HepG2 (cell line): Measurements from ENCODE around the gene NYNRIN. TPM values are rescaled to one million over a fixed set of nuclear protein-coding genes. Genes with fewer than 3 reads are reported as not detected.

Experiments
- JUND ChIP-seq: sonication (generic); formaldehyde crosslinking; IDR thresholded peaks from 2 replicates; pipeline ENCODE4 v1.8.0; 2022; ENCODE audit warnings: mild to moderate bottlenecking, missing genetic modification reagents
- KMT2A ChIP-seq: sonication (generic); formaldehyde crosslinking; IDR thresholded peaks from 2 replicates; pipeline ENCODE4 v1.4.0; 2020; ENCODE audit warnings: missing genetic modification reagents
- NCOA5 ChIP-seq: sonication (generic); formaldehyde crosslinking; IDR thresholded peaks from 2 replicates; pipeline ENCODE4 v1.4.0; 2020; ENCODE audit warnings: missing genetic modification reagents
- RNF2 ChIP-seq: fragments of 450-650 bp; conservative IDR thresholded peaks from 2 replicates; pipeline ENCODE4 v1.6.1; 2016; ENCODE audit warnings: low read depth
- SALL2 ChIP-seq: sonication (generic); formaldehyde crosslinking; IDR thresholded peaks from 2 replicates; pipeline ENCODE4 v1.8.1; 2023; ENCODE audit warnings: mild to moderate bottlenecking, missing genetic modification reagents, inconsistent platforms
- SYNCRIP ChIP-seq: fragments of 200-400 bp; formaldehyde crosslinking; IDR thresholded peaks from 2 replicates; pipeline ENCODE4 v1.6.1; 2018; ENCODE audit warnings: mild to moderate bottlenecking, low read depth, low read length; ENCODE audit not compliant: insufficient read depth
- ZEB1 ChIP-seq: IDR thresholded peaks from 2 replicates; pipeline ENCODE4 v1.6.1; 2012; ENCODE audit warnings: mild to moderate bottlenecking, low read depth, inconsistent platforms; ENCODE audit not compliant: insufficient replicate concordance
- ZNF10 ChIP-seq: sonication (generic); formaldehyde crosslinking; IDR thresholded peaks from 2 replicates; pipeline ENCODE4 v1.4.0; 2020; ENCODE audit warnings: mild to moderate bottlenecking, low read depth, missing genetic modification reagents, borderline replicate concordance
- ZNF510 ChIP-seq: sonication (generic); formaldehyde crosslinking; IDR thresholded peaks from 2 replicates; pipeline ENCODE4 v1.4.0; 2020; ENCODE audit warnings: low read depth, mild to moderate bottlenecking, missing genetic modification reagents
- ZNF598 ChIP-seq: sonication (generic); formaldehyde crosslinking; IDR thresholded peaks from 2 replicates; pipeline ENCODE4 v1.5.1; 2020; ENCODE audit warnings: mild to moderate bottlenecking, missing genetic modification reagents, borderline replicate concordance
- ZNF891 ChIP-seq: sonication (generic); formaldehyde crosslinking; IDR thresholded peaks from 2 replicates; pipeline ENCODE4 v1.5.0; 2020; ENCODE audit warnings: mild to moderate bottlenecking, missing genetic modification reagents
- polyA plus RNA-seq, 8 experiments: library from polyadenylated mRNA; depleted of rRNA in 3 of 8; stranded (reverse) in 7 of 8; unstranded in 1 of 8; fragments of >200 nt; fragmentation: Illumina TruSeq in 4 of 8; extraction: Trizol in 4 of 8; gene quantifications; 2 replicates each; pipeline versions ENCODE4 v1.2.1 to v1.2.3, GENCODE V29; 2011 to 2016; ENCODE audit warnings: low read depth in 4 of 8, missing spikeins in 1 of 8, mixed read lengths in 1 of 8; ENCODE audit not compliant: insufficient read depth in 1 of 8
- total RNA-seq, 5 experiments: library from RNA; depleted of rRNA; stranded (reverse); fragments of >200 nt; fragmentation: Illumina TruSeq; extraction: Trizol; gene quantifications; 2 replicates each; pipeline ENCODE4 v1.2.3, GENCODE V29; 2016; ENCODE audit warnings: low read depth in 1 of 5
- TF ChIP-seq, protein P1 (sequence below): sonication (generic); formaldehyde crosslinking; IDR thresholded peaks from 2 replicates; pipeline ENCODE4 v1.4.0; 2020; ENCODE audit warnings: missing genetic modification reagents
- TF ChIP-seq, protein P2 (sequence below): sonication (generic); formaldehyde crosslinking; IDR thresholded peaks from 2 replicates; pipeline ENCODE4 v1.4.0; 2020; ENCODE audit warnings: missing genetic modification reagents
- TF ChIP-seq, protein P3 (sequence below): sonication (generic); formaldehyde crosslinking; conservative IDR thresholded peaks from 2 replicates; pipeline ENCODE4 v1.8.1; 2023; ENCODE audit warnings: missing genetic modification reagents
- TF ChIP-seq, protein P4 (sequence below): sonication (generic); formaldehyde crosslinking; IDR thresholded peaks from 2 replicates; pipeline ENCODE4 v1.8.1; 2023; ENCODE audit warnings: mild to moderate bottlenecking, missing genetic modification reagents

The NYNRIN gene
- total and polyA plus RNA-seq, 2 of the 13 experiments (the other 11 are each of a cell fraction or from before 2014, with no cell fraction given), result 0.63 to 1.1 TPM

DNA sequence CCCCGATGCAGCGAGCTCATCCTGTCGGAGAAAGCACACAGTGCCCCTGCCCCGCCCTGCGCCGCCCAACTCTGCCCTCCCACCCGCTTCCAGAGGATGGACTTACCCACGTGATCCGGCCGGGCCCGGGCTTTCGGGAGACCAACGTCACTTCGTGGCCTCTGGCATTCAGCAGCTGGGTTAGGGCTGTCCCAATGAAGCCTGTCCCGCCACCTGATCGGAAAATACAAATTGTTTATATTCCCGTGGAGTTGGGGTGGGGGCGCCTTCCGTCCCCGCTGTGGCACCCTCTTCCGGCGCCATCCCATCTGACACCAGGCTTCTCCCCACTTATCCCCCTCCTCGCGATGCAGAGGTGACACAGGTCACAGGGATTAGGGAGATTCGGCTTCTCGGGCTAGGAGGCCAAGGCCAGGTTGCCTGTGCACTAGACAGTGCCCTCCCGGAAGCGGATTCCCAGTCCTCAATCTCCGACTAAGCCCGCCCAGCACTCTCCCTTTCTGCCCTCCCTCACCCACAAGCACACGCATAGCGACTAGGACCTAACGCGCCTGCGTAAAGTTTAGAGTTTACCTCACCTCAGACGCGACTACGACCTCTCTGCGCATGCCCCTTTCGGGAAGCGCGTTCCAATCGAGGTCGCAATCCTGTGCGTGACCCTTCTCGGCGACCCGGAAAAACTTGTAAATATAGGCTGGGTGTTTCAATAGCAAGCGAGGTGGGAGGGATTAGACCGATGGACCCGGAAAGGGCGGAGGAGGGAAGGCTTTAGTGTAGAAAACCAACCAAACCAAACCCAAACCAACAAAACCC is 43.6 kb downstream of the NYNRIN start, which contains the start of gene SDR39U1 (continued):
- TF ChIP-seq ZNF10 (CRISPR knock-in tag) (peak; percentile 94), KMT2A (CRISPR knock-in tag) (peak; percentile 87), SALL2 (CRISPR knock-in tag) (peak; percentile 96; the same call in 1 of the 2 replicates), JUND (peak; percentile 34; the same call in 1 of the 2 replicates), ZEB1 (no peak), SYNCRIP (no peak), NCOA5 (CRISPR knock-in tag) (peak; percentile 91; the same call in 1 of the 2 replicates), ZNF598 (peak; percentile 99), RNF2 (peak; percentile 74; the same call in 1 of the 2 replicates), ZNF891 (CRISPR knock-in tag) (peak; percentile 99), ZNF510 (peak; percentile 99)
- TF ChIP-seq, protein P1, sequence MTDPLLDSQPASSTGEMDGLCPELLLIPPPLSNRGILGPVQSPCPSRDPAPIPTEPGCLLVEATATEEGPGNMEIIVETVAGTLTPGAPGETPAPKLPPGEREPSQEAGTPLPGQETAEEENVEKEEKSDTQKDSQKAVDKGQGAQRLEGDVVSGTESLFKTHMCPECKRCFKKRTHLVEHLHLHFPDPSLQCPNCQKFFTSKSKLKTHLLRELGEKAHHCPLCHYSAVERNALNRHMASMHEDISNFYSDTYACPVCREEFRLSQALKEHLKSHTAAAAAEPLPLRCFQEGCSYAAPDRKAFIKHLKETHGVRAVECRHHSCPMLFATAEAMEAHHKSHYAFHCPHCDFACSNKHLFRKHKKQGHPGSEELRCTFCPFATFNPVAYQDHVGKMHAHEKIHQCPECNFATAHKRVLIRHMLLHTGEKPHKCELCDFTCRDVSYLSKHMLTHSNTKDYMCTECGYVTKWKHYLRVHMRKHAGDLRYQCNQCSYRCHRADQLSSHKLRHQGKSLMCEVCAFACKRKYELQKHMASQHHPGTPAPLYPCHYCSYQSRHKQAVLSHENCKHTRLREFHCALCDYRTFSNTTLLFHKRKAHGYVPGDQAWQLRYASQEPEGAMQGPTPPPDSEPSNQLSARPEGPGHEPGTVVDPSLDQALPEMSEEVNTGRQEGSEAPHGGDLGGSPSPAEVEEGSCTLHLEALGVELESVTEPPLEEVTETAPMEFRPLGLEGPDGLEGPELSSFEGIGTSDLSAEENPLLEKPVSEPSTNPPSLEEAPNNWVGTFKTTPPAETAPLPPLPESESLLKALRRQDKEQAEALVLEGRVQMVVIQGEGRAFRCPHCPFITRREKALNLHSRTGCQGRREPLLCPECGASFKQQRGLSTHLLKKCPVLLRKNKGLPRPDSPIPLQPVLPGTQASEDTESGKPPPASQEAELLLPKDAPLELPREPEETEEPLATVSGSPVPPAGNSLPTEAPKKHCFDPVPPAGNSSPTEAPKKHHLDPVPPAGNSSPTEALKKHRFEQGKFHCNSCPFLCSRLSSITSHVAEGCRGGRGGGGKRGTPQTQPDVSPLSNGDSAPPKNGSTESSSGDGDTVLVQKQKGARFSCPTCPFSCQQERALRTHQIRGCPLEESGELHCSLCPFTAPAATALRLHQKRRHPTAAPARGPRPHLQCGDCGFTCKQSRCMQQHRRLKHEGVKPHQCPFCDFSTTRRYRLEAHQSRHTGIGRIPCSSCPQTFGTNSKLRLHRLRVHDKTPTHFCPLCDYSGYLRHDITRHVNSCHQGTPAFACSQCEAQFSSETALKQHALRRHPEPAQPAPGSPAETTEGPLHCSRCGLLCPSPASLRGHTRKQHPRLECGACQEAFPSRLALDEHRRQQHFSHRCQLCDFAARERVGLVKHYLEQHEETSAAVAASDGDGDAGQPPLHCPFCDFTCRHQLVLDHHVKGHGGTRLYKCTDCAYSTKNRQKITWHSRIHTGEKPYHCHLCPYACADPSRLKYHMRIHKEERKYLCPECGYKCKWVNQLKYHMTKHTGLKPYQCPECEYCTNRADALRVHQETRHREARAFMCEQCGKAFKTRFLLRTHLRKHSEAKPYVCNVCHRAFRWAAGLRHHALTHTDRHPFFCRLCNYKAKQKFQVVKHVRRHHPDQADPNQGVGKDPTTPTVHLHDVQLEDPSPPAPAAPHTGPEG (CRISPR knock-in tag), result peak; percentile 72; the same call in 1 of the 2 replicates
- TF ChIP-seq, protein P2, sequence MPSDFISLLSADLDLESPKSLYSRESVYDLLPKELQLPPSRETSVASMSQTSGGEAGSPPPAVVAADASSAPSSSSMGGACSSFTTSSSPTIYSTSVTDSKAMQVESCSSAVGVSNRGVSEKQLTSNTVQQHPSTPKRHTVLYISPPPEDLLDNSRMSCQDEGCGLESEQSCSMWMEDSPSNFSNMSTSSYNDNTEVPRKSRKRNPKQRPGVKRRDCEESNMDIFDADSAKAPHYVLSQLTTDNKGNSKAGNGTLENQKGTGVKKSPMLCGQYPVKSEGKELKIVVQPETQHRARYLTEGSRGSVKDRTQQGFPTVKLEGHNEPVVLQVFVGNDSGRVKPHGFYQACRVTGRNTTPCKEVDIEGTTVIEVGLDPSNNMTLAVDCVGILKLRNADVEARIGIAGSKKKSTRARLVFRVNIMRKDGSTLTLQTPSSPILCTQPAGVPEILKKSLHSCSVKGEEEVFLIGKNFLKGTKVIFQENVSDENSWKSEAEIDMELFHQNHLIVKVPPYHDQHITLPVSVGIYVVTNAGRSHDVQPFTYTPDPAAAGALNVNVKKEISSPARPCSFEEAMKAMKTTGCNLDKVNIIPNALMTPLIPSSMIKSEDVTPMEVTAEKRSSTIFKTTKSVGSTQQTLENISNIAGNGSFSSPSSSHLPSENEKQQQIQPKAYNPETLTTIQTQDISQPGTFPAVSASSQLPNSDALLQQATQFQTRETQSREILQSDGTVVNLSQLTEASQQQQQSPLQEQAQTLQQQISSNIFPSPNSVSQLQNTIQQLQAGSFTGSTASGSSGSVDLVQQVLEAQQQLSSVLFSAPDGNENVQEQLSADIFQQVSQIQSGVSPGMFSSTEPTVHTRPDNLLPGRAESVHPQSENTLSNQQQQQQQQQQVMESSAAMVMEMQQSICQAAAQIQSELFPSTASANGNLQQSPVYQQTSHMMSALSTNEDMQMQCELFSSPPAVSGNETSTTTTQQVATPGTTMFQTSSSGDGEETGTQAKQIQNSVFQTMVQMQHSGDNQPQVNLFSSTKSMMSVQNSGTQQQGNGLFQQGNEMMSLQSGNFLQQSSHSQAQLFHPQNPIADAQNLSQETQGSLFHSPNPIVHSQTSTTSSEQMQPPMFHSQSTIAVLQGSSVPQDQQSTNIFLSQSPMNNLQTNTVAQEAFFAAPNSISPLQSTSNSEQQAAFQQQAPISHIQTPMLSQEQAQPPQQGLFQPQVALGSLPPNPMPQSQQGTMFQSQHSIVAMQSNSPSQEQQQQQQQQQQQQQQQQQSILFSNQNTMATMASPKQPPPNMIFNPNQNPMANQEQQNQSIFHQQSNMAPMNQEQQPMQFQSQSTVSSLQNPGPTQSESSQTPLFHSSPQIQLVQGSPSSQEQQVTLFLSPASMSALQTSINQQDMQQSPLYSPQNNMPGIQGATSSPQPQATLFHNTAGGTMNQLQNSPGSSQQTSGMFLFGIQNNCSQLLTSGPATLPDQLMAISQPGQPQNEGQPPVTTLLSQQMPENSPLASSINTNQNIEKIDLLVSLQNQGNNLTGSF (CRISPR knock-in tag), result no peak; the same call in none of the 2 replicates
- TF ChIP-seq, protein P3, sequence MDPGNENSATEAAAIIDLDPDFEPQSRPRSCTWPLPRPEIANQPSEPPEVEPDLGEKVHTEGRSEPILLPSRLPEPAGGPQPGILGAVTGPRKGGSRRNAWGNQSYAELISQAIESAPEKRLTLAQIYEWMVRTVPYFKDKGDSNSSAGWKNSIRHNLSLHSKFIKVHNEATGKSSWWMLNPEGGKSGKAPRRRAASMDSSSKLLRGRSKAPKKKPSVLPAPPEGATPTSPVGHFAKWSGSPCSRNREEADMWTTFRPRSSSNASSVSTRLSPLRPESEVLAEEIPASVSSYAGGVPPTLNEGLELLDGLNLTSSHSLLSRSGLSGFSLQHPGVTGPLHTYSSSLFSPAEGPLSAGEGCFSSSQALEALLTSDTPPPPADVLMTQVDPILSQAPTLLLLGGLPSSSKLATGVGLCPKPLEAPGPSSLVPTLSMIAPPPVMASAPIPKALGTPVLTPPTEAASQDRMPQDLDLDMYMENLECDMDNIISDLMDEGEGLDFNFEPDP (CRISPR knock-in tag), result no peak
- TF ChIP-seq, protein P4, sequence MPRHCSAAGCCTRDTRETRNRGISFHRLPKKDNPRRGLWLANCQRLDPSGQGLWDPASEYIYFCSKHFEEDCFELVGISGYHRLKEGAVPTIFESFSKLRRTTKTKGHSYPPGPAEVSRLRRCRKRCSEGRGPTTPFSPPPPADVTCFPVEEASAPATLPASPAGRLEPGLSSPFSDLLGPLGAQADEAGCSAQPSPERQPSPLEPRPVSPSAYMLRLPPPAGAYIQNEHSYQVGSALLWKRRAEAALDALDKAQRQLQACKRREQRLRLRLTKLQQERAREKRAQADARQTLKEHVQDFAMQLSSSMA (CRISPR knock-in tag), result peak; percentile 89
